Kidney glomerular epithelial cell (primary cell): ENCODE data around the gene VPS54.

Source experiments
- DNase-seq: peaks from one replicate; lab custom pipeline; 2025; lab: John Stamatoyannopoulos, UW

Gene VPS54

GRCh38 chr2:63842149-63843061, 176.8 kb downstream of the VPS54 start:
- peak; percentile 46 for DNase-seq
